Suppressor macrophage treated with lipopolysaccharide for 4 hours (primary cell): ENCODE results near the gene THOP1.

Experiments
- DNase-seq: peaks from one replicate; pipeline ENCODE4 v3.0.0-alpha.2; 2020

Gene THOP1

GRCh38 chr19:2762783-2763496 is 22.4 kb upstream of the THOP1 start:
- no peak for DNase-seq

- no peak for DNase-seq
Measured at GRCh38 chr19:2763687-2764086, 21.6 kb upstream of the THOP1 start.

GRCh38 chr19:2764945-2765344 is 20.4 kb upstream of the THOP1 start:
- no peak for DNase-seq

GRCh38 chr19:2765376-2765775 is 19.9 kb upstream of the THOP1 start:
- no peak for DNase-seq

GRCh38 chr19:2766594-2767372 is 18.5 kb upstream of the THOP1 start:
- no peak for DNase-seq

GRCh38 chr19:2767688-2768087 is 17.6 kb upstream of the THOP1 start:
- no peak for DNase-seq

GRCh38 chr19:2768365-2769132 is 16.8 kb upstream of the THOP1 start:
- DNase-seq, result no peak

GRCh38 chr19:2769218-2769617 is 16.1 kb upstream of the THOP1 start:
- DNase-seq, result no peak

- DNase-seq, result peak; percentile 39
Measured at GRCh38 chr19:2770055-2771013, 15.0 kb upstream of the THOP1 start.

- no peak for DNase-seq
Measured at GRCh38 chr19:2771786-2772674, 13.3 kb upstream of the THOP1 start.

- no peak for DNase-seq
Measured at GRCh38 chr19:2774083-2774679, 11.1 kb upstream of the THOP1 start.

GRCh38 chr19:2774953-2775555 is 10.2 kb upstream of the THOP1 start:
- peak; percentile 84 for DNase-seq

- peak; percentile 95 for DNase-seq
Measured at GRCh38 chr19:2775556-2776430, 9.5 kb upstream of the THOP1 start.

- DNase-seq, result no peak
Measured at GRCh38 chr19:2777952-2778683, 7.2 kb upstream of the THOP1 start.

GRCh38 chr19:2779121-2779740 is 6.1 kb upstream of the THOP1 start:
- no peak for DNase-seq

- DNase-seq, result no peak
Measured at GRCh38 chr19:2780284-2780683, 5.0 kb upstream of the THOP1 start.

GRCh38 chr19:2782329-2782935 is 2.9 kb upstream of the THOP1 start:
- DNase-seq, result peak; percentile 40
